ENCODE measurements around the gene TATDN3.

GRCh38 chr1:212857992-212858460, 66.3 kb downstream of the TATDN3 start, which contains the start of gene FLVCR1:
- TF ChIP-seq CTCF (IDR thresholded peaks at IDR 0.05; ENCODE audit: low read length) (no peak), EZH2 (IDR thresholded peaks at IDR 0.05; ENCODE audit: borderline replicate concordance, low read length) (no peak)
